DMS 273 treated with DMSO at 0.1 percent for 48 hours (cell line): ENCODE measurements around the gene PRKG1.
A peak's percentile ranks its signal among the peaks of the same experiment; 100 is the strongest.
"Not testable (repeated sequence)": the region's sequence is repeated elsewhere in the genome, so short reads cannot be mapped to it uniquely, and the experiment has no call there.

Experiments
- DNase-seq: peaks from one replicate; lab custom pipeline; 2025; lab: John Stamatoyannopoulos, UW

Gene PRKG1

DNA sequence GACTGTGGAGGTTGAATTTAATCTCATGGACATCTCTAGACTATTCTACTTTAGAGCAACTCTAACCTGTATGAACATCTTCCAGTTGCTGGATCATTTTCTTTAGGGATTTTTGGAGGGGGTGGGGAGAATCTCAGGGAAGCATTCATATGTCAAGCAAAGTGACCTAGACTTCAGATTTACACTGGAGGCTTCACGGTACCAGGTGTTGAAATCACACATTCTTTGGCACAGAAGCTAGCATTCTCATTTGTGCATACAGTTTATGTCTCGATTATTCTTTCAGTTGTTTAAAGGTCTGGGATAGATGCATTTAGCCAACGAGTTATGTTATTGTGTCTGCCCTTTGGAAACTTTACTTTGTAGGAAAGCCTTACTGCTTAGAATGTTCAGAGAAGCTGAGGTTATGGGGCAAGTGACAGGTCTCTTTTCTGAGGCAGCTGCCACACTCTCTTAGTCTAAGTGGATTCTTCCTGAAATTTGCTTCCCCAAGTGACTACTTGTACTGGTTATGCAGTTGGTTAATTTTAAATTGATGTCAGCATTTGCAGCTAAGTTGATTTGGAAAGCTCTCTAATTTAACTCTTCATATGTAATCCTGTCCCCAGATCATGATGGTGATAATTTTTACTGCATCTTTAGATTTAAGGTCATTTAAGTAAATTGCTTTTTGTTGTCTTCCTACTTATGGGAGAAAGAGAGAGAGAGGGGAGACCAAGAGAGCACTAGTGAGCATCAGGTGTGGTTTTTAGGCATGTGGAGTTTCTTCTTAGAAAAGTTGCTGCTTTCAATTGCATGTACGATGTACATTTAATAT lies 153.8 kb downstream of the PRKG1 start:
- DNase-seq, result no peak

DNA sequence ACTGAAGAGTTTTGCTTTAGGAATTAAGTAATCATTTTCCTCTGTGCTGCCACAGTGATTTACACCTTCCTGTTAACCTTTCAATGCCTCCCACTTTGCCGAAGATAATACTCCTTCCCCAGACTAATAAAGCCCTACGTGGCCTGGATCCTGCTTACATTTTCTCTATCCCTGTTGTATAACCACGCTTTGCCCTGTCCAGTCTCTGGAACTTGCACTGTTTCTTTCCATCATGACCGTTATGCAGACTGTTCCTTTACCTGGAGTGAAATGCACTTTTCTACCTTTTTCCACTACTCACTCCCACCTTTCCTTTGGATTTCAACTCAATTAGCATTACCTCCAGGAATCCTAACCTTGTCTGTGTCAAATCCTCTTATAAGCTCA lies 154.4 kb downstream of the PRKG1 start:
- DNase-seq, result no peak

DNA sequence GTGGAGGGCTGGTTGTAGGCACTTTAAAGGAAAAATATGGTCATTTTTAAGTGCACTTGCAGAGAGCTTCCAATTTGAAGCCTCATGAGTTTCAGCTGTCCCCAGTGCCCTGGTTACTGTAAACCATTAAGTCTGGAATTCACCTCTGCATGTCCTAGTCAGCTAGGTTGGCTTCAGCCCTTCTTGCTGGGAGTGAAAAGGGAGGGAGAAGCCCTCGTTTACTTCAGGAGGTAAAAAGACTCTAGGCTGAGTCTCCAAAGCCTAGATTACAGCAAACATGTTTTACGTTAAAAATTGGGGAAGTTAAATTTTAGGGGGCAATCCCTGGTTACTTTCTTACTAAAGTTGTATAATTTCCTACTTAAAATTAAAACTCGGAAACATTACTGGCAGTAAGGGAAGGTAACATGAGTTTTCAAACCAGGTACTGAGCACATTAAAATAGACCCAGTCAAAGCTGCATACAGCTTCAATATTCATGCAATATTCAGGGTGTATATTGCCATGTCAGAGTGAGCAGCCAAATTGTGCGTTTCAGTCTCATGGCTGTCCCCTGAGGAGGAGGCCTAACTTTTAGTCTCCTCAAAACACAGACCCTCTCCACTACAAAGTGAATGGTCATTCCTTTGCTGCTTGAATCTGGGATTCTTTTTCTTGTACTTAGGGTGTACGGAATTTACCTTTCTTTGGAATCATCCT lies 156.7 kb downstream of the PRKG1 start:
- DNase-seq, result no peak

DNA sequence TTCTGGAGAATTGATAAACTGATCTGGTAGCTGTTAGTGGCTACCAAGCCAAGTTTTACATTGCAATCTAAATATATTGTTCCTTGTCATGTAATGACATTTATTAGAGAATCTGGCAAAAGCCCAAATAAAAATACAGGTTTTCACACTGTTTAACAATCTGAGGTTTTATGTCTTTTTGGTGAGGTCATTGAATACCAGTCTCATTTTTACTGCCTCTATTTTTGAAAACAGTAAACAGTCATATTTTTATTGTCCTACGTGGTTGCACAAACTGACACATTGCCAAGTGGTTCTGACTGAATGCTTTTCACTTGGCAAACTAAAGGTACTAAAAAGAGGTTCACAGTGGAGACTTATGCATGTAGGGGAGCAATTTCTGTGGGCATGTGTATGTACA lies 157.5 kb downstream of the PRKG1 start:
- DNase-seq, result no peak

DNA sequence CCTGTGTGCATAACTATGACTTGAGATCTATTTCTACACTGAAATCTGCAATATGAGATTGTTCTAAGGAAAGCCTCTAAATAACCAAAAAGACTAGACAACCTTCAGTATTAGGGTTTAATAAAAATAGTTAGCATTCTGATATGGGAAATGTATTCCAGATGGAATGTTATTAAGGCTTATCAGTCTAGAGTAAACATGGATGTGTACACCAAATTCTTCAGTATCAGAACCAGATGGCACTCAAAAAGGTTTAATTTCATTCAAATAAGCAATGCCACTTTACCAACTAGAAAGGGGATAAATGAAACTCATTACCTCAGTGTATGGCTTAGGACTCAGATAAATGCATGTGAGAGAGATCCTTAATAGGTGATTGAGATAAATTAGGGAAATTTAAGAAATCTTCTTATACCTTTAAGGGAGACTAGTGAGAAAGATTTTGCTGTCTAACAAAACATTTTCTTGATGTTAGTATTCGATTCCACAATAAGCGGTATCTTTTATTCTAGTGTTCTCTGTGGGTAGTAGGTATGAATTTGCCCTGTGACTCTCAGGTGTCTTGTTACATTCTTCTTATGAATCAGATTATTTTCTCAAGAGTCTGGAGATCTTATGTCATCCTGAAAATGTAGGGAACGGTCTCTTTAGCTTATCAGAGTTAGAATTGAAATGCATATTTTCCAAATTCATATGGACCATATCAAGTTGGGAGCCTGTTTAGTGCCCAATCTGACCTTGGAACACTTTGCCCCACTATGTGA lies 159.2 kb downstream of the PRKG1 start:
- peak; percentile 42 for DNase-seq

DNA sequence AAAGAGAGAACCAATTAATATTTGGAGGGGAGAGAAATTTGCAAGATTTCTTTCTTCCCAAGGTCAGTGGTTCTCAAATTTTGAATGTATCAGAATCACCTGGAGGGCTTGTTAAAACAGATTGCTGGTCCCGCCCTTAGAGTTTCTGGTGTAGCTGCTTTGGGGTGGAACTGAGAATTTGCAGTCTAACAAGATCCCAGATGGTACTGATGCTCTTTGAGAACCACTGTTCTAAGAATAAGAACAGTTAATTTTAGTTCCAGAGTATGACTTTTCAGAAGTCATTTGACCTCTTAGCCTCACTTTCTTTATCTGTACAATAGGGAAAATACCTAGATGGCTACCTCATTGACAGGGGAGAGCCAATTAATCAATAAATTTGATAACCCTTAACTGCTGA lies 161.6 kb downstream of the PRKG1 start:
- no peak for DNase-seq

DNA sequence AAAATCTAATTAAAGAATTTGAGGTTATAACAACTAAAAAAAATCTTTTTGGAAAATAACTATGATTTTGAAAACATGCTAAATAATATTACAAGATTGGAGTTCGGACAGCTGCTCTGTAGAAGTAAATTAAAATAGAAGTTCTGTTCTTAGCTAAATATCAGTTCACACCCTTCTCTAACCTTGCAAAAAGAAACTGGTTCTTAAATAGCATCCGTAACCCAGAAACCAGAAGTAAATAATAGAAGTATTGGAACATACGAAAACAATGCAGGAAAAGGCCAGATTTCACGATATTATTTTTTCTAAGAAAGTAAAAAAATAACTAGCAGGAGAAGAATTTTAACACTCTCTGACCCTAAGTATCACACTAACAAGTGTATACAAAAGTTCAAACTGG lies 164.7 kb downstream of the PRKG1 start:
- no peak for DNase-seq

DNA sequence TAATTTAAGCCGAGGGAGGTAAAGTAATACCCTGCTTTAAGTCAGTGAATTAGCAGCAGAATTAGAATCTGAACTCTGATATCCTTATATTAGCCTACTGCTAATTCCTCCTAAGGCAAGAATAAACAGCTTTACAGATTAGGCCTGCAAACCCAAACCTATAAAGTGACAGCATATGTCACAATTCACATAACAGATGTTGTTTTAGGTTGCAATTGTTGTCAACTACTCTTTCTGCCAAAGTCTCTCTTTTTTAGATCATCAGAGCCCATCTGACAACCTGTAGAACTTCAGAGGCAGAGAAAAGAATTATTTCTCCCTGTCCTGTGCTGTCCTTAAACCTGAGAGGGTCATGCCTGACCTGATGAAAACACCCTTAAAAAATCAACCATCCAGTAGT lies 167.2 kb downstream of the PRKG1 start:
- peak; percentile 43 for DNase-seq

DNA sequence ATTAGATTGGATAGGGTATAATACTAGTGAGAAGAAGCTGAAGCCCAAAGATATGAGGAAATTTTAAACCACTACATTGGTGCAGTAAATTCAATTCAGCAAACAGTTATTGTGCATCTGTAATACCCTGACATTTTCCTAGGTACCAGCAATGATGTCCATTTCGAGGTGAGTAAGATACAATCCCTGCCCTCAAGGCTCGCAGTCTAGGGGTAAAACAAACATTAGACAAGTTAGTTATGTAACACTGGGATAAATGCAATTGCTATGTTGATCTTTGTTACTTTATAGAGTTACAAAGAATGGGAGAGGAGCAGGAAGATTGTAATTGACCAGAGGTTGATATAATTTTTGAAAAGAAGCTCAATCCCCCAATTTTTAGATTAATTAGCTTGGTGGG lies 168.1 kb downstream of the PRKG1 start:
- no peak for DNase-seq

DNA sequence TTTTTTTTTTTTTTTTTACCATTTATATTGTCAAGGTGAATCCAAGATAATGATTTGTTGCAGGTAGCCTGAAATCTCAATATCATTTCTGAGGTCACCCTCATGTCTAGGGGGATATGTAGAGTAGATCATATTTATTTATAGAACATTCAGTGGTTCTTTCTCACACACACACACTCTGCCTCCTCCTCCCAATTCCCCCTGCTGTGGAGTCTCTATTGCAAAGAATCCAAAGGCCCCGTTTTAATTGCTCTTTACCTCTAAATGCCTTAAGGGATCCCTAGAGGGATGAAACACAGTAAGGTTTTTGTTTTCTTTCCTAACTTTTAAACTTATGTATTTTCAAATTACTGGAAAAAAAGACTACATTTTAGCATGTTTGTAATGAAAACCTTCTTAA lies 170.0 kb downstream of the PRKG1 start:
- DNase-seq, result no peak

DNA sequence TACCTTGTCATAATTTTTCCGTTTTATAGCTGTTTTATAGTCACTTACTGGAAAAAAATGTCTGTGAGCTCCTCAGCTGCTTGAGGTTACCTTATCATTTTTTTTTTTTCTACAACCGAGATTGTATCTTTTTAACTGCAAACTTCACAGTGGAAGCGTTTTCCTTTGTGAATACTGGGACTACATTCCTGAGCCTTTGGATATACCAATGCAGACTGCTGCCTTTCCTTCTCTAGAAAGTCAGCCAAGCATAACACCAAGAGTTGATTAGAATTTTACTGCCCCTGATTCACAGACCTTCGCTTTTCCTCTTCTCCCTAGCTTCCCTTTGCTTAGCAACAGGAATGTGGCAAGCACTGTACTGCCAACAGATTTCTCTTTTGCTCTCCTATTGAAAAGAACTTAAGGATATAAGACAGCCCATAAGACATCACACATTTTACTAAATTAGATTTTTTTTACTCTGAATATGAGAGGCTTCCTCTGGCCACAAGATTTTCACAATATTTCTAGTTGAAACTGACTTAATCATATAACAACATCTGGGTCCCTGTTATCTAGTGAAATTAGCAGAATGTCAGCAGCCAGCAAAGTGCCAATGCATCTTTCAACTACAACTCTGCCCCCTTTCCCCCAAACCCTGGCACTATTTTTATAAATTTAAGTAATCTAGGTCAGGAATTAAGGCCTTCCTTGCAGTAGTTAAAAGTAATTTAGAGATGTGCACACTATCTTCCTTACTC lies 170.6 kb downstream of the PRKG1 start:
- DNase-seq, result peak; percentile 47

DNA sequence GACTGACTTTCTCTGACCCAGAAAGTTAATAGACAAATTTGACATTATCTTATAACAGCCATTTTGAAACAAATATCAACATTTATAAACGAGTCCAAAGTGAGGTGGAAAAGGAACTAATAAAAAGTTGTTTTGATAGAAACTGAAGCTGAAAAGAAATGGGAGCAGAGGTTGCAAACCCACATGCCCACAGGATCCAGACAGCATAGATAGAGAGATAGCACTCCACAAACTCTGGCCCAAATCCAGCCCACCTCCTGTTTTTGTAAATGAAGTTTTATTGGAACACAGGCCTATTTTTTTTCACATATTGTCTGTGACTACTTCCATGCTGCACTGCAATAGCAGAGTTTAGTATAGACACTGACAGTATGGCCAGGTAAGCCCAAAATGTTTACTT lies 171.9 kb downstream of the PRKG1 start:
- no peak for DNase-seq

DNA sequence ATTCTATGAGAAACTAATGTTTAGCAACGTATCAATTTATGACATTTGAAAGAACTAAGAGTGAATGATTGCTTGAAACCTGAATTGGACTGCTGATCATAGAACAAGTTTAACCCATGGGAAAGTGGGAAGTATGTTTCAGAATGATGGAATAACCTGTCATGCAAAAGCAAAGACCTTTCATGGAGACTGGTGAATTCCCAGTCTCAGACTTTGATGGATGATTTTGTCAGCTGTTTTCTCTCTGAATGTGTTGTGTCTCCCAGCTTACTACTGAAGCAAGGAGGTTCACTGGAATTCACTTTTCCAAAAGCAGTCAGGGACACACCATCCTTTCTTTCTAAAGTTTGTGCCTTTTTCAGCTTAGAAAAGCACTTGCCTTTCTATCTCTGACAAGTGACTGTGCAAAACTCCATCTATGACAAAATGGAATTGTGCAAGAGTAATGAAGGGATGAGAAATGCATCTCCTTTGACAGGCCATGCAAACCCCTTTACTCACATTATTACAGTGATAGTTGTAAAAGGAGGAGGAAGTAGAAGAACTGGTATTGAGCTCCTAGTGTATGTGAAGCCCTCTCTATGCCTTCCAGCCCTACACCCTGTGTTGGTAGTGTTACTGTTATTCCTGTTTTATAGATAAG lies 176.1 kb downstream of the PRKG1 start:
- DNase-seq, result no peak

DNA sequence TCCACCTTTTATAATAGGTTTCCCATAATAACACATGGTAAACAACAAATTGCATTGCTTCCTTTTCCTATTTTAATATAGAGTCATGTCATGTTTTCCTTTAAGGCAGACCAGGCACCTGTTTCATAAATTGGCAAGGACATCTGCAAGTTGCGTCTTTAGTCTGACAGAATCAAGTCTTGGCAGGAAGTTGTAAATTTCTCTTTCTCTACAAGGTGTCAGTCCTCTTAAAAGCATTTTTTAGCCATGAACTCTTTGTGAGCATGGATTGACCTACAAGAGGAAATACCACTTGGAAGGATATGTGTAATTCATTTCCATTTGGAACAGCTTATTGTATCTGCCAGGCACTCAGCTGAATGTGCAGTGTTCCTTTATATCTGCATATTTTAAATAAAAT lies 176.8 kb downstream of the PRKG1 start:
- DNase-seq, result no peak

DNA sequence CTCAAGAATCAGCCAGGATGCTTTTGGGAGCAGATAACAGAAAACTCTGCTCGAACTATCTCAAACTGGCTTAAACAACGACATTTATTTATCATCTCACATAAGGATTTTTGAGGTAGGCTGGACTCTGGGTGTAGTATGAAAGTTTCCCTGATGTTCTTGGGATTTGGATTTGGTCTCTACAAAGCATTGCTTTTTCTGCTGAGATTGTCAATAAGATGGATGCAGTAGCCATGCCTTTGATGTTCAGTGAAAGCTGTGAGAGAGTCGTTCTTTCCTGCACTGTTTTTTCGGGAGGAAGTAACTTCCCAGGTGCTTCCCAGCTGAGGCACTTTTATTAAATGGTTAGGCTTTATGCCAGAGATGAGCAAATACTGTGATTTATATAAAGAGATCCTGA lies 181.1 kb downstream of the PRKG1 start:
- DNase-seq, result no peak

DNA sequence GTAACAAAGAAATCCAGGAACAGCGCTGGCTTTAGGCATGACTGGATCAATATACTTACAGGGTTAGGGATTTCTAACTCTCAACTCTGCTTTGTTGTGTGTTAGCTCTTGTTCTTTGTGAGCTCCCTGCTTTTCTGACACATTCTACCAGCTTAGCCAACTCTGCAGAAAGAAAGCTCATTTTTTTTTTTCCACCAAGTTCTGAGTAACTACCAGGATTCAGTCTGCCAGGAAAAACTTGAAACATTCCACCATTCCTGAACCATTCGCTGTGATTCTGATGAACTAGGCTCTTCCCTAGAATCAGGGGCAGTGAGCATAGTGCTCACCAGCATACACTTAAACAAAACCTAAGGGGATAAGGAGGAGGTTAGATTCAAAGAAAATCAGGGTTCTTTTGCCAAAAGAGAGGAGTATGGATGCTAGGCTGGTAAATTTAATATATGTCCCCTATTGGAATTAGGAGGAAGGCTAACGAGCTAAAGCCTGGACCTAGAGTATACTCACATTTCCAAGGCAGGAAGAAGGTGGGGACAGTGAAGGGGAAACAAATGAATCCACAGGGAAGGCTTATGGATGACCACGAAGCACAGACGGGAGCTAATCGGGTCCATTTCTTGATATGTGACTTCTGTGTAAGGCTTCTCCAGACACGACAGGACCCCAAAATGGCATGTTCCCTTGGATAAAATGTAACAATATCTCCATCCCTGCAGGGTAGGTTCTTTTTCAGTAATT lies 183.4 kb downstream of the PRKG1 start:
- DNase-seq, result no peak

DNA sequence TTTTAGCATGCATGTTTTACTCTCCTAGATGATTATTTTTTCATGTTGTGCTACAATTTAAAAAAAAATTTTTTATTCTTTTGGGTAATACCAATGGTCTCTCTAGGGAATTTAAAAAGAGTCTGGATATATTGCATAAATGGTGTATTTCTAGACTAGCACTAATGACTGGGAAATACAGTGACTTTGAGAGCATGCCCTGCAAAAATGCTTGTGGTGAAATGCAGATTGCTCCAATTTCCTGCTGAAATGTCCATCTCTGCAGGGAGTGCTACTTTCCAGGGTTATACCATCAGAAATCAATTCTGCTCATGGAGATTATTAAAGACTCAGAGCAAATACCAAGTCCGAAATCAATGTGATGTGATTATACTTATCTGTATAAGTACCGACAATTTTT lies 186.1 kb downstream of the PRKG1 start:
- DNase-seq, result no peak

DNA sequence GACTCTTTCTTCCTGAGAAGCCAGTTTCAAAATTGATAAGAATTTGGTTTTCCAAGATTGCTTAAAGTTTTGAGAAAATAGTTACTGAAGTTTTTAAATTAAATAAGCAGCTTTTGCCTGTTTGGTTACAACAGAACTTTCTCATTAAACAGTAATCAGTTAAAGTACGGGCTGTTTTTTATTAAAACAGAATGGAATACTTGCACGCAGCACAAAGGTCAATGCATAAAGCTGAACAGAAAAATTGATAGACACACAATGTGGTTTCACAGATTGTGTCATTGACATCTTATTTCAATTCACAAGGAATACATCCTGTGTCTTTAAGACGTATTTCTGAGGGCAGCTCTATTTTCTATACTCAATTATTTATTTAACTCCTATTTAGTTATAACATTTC lies 192.2 kb downstream of the PRKG1 start:
- no peak for DNase-seq

DNA sequence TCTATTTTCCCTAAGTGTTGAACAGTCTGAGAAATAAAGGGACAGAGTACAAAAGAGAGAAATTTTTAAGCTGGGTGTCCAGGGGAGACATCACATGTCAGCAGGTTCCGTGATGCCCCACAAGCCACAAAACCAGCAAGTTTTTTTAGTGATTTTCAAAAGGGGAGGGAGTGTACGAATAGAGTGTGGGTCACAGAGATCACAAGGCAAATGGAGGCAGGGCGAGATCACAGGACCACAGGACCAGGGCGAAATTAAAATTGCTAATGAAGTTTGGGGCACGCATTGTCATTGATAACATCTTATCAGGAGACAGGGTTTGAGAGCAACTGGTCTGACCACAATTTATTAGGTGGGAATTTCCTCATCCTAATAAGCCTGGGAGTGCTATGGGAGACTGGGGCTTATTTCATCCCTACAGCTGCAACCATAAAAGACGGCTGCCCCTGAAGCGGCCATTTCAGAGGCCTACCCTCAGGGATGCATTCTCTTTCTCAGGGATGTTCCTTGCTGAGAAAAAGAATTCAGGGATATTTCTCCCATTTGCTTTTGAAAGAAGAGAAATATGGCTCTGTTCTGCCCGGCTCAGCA lies 193.8 kb downstream of the PRKG1 start:
- DNase-seq, result not testable (repeated sequence)

DNA sequence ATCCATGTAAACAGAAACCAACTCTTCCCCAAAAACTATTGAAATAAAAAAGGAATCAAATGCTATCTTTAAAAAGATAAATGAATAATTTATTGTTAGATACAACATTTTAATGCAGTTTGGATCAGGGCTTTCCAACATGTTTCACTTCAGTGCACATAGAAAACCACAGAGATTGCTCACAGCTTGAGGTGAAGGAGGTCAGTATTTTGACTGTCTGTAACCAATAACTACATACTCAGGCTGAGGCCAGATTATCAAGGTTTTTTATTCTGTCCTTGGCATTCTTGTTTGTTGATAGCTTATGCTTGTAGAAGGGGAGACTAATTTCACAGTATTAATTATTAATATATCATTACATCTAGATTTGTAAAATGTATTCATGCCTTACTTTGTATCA lies 195.5 kb downstream of the PRKG1 start:
- DNase-seq, result no peak
